EH (cell line): ENCODE measurements around the gene CDK5RAP2.
"Not testable (repeated sequence)": the region's sequence is repeated elsewhere in the genome, so short reads cannot be mapped to it uniquely, and the experiment has no call there.

Source experiments
- DNase-seq: peaks from one replicate; pipeline ENCODE4 v3.0.0-alpha.2; 2015; ENCODE audit warnings: low read depth

CDK5RAP2 gene

GRCh38 chr9:120513825-120514396, 66.1 kb downstream of the CDK5RAP2 start:
- DNase-seq, result no peak

- no peak for DNase-seq
These were observed 69.2 kb downstream of the CDK5RAP2 start for GRCh38 chr9:120510816-120511215.

GRCh38 chr9:120507936-120508510, 71.9 kb downstream of the CDK5RAP2 start:
- no peak for DNase-seq

- DNase-seq, result no peak
These were observed 74.8 kb downstream of the CDK5RAP2 start for GRCh38 chr9:120505186-120505585.

- DNase-seq, result no peak
These were observed 79.2 kb downstream of the CDK5RAP2 start for GRCh38 chr9:120500733-120501132.

DNA sequence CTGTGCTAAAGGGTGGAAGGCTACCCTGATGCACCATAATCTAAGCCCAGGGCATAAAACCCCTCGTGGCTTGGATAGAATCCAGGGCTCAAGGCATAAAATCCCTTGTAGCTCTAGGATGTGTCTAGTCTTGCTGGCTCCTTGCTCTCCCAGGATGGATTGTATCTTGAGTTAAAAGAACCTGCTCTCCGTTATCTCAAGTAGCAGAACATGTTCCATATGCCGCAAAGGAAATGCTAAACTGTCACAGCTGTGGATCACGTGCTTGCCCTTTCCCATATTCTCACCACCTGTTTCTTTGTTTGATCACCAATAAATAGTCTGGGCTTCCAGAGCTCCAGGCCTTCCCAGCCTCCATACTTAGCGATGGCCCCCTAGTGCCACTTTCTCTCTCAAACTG, 82.1 kb downstream of the CDK5RAP2 start:
- DNase-seq, result not testable (repeated sequence)

- DNase-seq, result not testable (repeated sequence)
These were observed 83.5 kb downstream of the CDK5RAP2 start for GRCh38 chr9:120496438-120496837.

GRCh38 chr9:120490888-120491595, 88.9 kb downstream of the CDK5RAP2 start:
- no peak for DNase-seq

DNA sequence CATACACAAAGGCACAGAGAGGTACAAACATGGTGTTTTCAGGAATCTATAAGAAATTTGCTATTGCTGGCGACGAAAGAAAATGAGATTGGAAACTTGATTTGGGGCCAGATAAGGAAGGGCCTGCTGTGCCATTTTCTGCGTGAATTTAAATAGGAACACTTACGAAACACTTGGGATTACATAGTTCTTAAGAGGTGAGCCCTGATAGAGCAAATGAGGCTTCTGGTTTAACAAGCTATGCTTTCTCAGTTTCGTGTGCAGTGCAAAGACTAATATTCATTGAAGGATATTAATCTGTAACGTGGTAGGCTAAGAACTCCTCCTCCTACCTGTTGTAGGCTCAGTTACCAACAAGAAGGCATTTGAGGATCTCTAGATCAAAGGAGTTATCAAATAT, 93.1 kb downstream of the CDK5RAP2 start:
- no peak for DNase-seq

DNA sequence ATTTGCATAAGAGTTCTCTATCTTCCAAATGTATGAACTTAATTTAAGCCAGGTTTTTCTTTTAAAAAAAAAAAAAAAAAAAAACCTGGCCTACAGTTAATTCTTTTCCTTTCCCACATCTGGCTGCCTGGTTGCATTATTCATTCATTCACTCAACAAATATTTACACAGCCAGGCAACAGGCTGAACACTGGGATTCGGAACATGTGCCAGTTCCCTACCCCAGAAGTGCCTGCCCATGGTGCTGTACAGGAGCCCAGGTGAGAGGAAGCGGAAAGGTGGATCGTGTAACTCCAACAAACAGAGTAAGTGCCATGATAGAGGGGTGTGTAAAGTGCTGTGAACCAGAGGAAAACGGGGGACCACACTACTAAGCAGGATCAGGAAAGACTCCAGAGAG, 93.6 kb downstream of the CDK5RAP2 start:
- no peak for DNase-seq

- DNase-seq, result no peak
These were observed 94.2 kb downstream of the CDK5RAP2 start for GRCh38 chr9:120485788-120486187.

DNA sequence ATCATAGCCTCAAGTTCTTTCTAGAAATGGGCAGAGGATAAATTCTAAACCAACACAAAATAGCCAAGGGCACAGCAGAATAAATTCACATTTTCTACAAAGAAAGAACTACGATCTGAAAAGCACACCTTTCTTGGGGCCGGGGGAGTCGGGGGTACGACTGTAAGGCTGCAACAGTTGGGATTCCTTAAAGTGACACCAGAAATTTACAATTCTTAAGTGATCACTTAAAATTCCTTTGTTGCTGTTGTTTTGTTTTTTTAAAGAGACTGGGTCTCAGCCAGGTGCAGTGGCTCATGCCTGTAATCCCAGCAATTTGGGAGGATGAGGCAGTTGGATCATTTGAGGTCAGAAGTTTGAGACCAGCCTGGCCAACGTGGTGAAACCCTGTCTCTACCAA, 95.8 kb downstream of the CDK5RAP2 start:
- DNase-seq, result no peak

- no peak for DNase-seq
These were observed 97.4 kb downstream of the CDK5RAP2 start for GRCh38 chr9:120482424-120483186.

- DNase-seq, result no peak
These were observed 98.1 kb downstream of the CDK5RAP2 start for GRCh38 chr9:120481846-120482245.

GRCh38 chr9:120481248-120481647, 98.7 kb downstream of the CDK5RAP2 start:
- no peak for DNase-seq

DNA sequence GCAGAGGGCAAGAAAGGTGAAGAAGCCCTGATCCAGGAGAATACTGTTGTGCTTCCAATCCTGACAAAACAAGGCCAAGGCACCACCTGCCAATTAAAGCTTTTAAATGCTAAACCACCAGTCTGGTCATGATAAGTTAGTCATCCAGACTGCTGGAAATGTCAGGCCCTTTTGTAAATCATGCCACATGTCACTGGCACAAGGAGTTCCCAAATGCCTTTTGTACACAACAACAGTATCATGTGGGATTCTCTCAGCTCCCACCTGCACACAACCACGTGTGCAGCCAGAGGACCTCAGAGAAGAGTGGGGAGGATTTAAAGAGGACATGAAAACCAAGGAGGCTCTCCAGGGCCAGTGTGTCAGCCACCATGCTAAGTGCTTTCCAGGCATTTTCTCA, 99.3 kb downstream of the CDK5RAP2 start:
- peak; percentile 19 for DNase-seq

DNA sequence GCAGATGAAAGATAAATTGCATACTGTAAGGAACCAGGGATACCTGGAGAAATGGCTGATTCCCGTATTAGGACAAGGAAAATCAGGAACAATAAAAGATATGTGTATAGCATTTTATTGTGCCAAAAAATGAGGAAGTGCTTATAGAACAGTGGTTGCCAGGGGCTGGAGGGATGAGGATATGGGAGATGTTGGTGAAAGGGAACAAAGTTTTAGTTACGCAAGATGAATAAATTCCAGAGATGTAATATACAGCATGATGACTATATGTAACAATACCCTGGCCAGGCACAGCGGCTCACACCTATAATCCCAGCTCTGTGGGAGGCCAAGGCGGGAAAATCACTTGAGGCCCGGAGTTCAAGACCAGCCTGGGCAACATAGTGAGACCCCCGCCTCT, 101.8 kb downstream of the CDK5RAP2 start:
- DNase-seq, result peak; percentile 19

DNA sequence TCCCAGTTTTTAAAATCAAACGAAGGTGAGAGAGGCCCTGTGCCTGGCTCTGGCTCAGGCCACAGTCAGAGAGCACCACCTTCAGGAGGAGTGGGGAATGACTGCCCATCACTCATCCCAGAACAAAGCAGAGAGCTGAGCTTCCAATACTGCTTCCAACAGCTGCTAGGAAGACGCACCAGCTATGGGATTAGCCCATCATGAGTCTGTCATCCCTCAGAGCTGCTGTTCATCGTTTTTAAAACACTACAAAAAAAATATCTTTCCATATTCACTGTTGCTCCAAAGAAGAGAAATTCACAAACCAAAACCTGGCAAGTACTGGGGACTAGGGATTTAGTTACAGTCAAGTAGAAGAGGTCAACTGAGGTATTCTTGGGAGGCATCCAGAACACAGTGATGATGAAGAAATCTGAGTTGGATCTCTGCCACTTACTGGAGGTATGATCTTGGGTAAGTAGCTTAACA, 102.4 kb downstream of the CDK5RAP2 start:
- DNase-seq, result peak; percentile 76

GRCh38 chr9:120475341-120475740, 104.6 kb downstream of the CDK5RAP2 start:
- peak; percentile 56 for DNase-seq

DNA sequence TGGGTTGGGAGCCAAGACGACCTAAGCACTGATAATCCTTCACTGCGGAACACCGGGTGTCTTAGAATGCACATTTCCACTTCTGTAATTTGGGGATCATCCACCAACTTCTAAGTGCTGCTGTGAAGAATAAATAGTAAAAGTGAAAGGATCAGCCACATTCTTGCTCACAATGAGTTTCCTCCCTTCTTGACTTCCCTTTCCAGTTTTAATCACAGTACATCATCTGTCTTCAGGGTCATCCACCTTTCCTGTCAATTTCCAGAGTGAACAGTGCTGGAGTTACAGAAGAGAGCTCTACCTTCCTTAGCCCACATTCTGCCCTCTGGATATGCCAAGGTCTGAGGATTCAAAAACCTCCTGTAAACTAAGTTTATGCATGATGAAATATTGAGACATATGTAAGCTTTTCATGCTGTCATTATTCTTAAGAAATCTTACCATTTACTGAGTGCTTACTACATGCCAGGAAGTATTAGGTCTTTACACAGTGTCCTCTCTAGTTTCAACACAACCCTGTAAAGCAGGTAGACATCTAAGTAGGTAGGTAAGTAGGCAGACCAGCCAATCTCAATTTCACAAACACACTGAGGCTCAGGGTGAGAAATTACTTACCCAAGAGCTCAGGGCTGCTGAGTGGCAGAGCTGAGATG, 105.2 kb downstream of the CDK5RAP2 start:
- DNase-seq, result peak; percentile 20

DNA sequence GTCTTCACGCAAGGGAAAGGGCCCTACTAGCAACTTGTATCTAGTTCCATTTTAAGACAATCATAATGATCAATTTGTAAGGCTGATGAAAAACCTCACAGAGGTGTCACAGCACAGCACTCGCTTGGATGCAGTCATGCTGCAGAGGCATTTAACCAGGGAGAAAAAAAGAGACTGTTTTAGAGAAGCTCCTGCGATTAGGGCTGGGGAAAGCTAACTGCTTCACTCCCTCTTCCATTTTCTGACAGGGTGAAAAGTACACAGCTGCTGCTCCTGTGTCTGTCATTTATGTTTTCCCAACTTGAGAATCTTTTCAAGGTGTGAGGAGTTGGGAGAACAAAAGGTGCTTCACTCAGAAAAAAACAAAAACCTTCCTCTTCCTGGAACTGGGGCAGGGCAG, 106.4 kb downstream of the CDK5RAP2 start:
- no peak for DNase-seq
